Peyer's patch (tissue), 4 donors: ENCODE results near the gene RELCH. TPM values are rescaled to one million over a fixed set of nuclear protein-coding genes. Genes with fewer than 3 reads are reported as not detected.
A peak's percentile ranks its signal among the peaks of the same experiment; 100 is the strongest.

Experiments used
- DNase-seq, 3 donors: peaks; one replicate each; pipeline ENCODE4 v3.0.0-alpha.2; 2017 to 2019
- H3K27ac ChIP-seq, 4 donors: fragments of 200-600 bp; sonication (generic); one replicate each; pipeline ENCODE4 v1.5.1; 2016 to 2019
- H3K27me3 ChIP-seq, 2 donors: fragments of 200-600 bp; sonication (generic); one replicate each; pipeline ENCODE4 v1.5.1; 2019
- H3K36me3 ChIP-seq, 3 donors: fragments of 200-600 bp; sonication (generic); one replicate each; pipeline ENCODE4 v1.5.1; 2016 to 2019
- H3K4me1 ChIP-seq, 4 donors: fragments of 200-600 bp; sonication (generic); one replicate each; pipeline ENCODE4 v1.5.1; 2016 to 2019
- H3K4me3 ChIP-seq, 4 donors: fragments of 200-600 bp; sonication (generic); 1 replicate in 3 of 4; 2 replicates in 1 of 4; pipeline ENCODE4 v1.5.1; 2016 to 2019; ENCODE audit warnings: mild to moderate bottlenecking in 1 of 4
- H3K9me3 ChIP-seq, 4 donors: fragments of 200-600 bp; sonication (generic); one replicate each; pipeline ENCODE4 v1.5.1; 2016 to 2019; ENCODE audit warnings: mild to moderate bottlenecking in 1 of 4
- POLR2A ChIP-seq, 2 donors: fragments of 450-650 bp; IDR thresholded peaks; one replicate each; pipeline ENCODE4 v1.5.1; 2017; ENCODE audit warnings: antibody characterized with exemption in 2 of 2, mild to moderate bottlenecking in 2 of 2, moderate library complexity in 2 of 2
- total RNA-seq, 4 donors: library from RNA; depleted of rRNA; stranded (reverse); fragments of >200 nt; gene quantifications; one replicate each; pipeline ENCODE4 v1.1.0, GENCODE V29; 2016
- TF ChIP-seq, protein P1 (sequence below), 6 experiments: fragments of 450-650 bp in 4 of 6; fragments of 200-600 bp in 2 of 6; sonication (generic) in 1 of 6; IDR thresholded peaks; one replicate each; pipeline ENCODE4 v1.5.1; 2017 to 2019; ENCODE audit warnings: antibody characterized with exemption in 6 of 6, mild to moderate bottlenecking in 3 of 6, moderate library complexity in 1 of 6

Gene RELCH
- total RNA-seq, 4 donors from 2014 or later: 51.1 to 71.6 (median 55.6) TPM

DNA sequence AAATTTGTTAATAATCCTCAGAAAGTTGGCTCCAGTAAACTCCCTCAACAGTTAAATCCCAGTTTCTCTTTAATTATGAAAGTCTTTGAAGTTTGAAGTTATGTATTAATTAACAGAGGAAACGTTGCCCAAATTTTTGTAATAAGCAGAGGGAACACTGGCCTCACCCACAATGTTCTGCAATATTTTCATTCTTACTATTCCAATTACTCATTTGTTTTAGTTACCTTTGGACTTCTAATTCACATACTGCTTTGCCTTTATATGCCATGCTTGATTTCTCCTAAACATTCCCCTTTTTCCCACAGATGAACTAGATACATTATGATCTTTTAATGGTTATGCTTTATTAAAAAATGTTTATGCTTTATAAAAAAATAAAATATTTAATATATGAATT lies 61.3 kb downstream of the RELCH start:
- H3K4me3 ChIP-seq: no peak overlapping the region
- no peak overlapping the region for H3K27ac ChIP-seq
- H3K4me1 ChIP-seq: no peaks in the 10 kb centered on the region
- DNase-seq: no peak
- TF ChIP-seq, protein P1, sequence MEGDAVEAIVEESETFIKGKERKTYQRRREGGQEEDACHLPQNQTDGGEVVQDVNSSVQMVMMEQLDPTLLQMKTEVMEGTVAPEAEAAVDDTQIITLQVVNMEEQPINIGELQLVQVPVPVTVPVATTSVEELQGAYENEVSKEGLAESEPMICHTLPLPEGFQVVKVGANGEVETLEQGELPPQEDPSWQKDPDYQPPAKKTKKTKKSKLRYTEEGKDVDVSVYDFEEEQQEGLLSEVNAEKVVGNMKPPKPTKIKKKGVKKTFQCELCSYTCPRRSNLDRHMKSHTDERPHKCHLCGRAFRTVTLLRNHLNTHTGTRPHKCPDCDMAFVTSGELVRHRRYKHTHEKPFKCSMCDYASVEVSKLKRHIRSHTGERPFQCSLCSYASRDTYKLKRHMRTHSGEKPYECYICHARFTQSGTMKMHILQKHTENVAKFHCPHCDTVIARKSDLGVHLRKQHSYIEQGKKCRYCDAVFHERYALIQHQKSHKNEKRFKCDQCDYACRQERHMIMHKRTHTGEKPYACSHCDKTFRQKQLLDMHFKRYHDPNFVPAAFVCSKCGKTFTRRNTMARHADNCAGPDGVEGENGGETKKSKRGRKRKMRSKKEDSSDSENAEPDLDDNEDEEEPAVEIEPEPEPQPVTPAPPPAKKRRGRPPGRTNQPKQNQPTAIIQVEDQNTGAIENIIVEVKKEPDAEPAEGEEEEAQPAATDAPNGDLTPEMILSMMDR (IDR thresholded peaks at IDR 0.05): no peak
- TF ChIP-seq POLR2A (IDR thresholded peaks at IDR 0.05): no peak
- peaks cover 0 to 23% (median 0%) of the 10 kb centered on the region in 3 donors for H3K36me3 ChIP-seq
- no peaks in the 10 kb centered on the region for H3K9me3 ChIP-seq
- no peaks in the 10 kb centered on the region for H3K27me3 ChIP-seq

DNA sequence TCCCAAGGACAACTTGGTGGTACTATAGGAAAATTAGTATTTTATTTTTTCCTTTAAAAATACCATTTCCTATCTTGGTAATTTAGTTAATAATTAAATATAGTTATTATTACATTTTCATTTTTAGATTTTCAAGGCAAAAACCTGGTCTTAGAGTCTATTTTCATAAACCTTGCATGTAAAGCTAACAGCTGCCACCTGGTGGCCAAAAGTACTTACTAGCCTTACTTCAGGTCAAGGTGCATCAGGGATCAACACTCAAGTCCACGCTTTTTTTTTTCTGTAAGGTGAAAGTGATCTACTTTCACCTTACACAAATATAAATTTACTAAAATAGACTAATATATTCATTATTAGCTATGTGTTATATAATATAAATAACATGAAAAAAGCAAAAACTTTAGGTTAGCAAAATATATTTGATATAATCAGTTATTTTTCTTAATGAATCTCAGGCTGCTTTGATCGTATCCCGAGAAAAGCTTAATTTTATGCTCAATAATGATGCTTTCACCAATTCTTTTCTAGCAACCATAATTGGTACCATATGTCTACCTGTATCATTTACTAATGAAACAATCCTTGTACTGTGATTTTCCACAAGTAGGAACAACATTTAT lies 62.5 kb downstream of the RELCH start:
- Histone ChIP-seq H3K27ac (no peak overlapping the region), H3K9me3 (no peaks in the 10 kb centered on the region), H3K27me3 (no peaks in the 10 kb centered on the region), H3K4me3 (no peak overlapping the region), H3K36me3 (peaks cover 0 to 18% (median 0%) of the 10 kb centered on the region in 3 donors), H3K4me1 (no peaks in the 10 kb centered on the region)
- TF ChIP-seq POLR2A (IDR thresholded peaks at IDR 0.05): no peak
- TF ChIP-seq, protein P1 (IDR thresholded peaks at IDR 0.05): peak; percentile 35 to 80 (median 78)
- DNase-seq: peak; percentile 54 to 94 (median 83)

DNA sequence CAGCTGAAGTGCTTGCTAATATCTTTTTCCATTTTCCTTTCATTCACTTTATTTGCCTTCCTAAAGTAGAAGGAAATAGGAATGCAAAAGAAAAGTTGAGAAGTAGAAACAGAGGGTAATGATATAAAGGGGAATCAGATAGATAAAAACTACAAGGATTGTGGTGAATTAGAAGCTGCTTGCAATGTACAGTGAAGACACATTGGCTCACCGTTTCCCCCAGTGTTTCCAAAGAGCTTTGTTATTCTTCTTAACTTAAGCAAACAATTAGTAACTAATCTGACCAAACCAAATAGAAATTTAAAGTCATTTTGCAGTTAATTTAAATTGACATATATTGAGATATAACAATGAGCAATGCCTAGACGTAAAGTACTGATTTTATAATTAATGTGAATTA lies 63.4 kb downstream of the RELCH start:
- Histone ChIP-seq H3K9me3 (no peaks in the 10 kb centered on the region), H3K27me3 (no peaks in the 10 kb centered on the region), H3K27ac (no peak overlapping the region), H3K4me1 (no peaks in the 10 kb centered on the region), H3K36me3 (peaks cover 0 to 18% (median 0%) of the 10 kb centered on the region in 3 donors), H3K4me3 (no peak overlapping the region)
- DNase-seq: no peak
- TF ChIP-seq, protein P1 (IDR thresholded peaks at IDR 0.05): no peak
- TF ChIP-seq POLR2A (IDR thresholded peaks at IDR 0.05): no peak

DNA sequence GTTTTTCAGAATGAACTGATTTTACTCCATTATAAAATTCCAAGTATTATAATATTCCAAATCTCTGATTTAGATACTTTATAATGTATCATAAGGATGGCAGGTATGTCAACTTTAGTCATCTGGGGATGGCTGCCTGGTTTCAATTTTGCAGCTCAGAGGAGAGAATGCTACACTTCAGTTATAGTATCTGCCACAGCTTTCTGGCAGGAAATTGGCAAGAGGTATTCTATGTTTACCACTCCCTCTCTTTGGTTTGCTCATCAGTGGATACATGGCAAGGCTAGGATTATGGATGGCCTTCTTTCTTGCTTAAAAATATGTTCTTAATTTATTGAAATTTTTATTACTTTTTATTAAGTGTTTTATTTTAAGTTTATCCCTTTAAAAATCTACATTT lies 71.0 kb downstream of the RELCH start:
- Histone ChIP-seq H3K4me1 (peaks cover 0 to 4% (median 0%) of the 10 kb centered on the region in 4 donors), H3K4me3 (no peak overlapping the region), H3K27ac (no peak overlapping the region), H3K27me3 (no peaks in the 10 kb centered on the region), H3K36me3 (peaks cover 0 to 46% (median 0%) of the 10 kb centered on the region in 3 donors), H3K9me3 (no peaks in the 10 kb centered on the region)
- no peak for TF ChIP-seq POLR2A (IDR thresholded peaks at IDR 0.05)
- TF ChIP-seq, protein P1 (IDR thresholded peaks at IDR 0.05): no peak
- DNase-seq: no peak

GRCh38 chr18:62258616-62259015 lies 71.6 kb downstream of the RELCH start:
- no peak overlapping the region for H3K4me3 ChIP-seq
- H3K4me1 ChIP-seq: peaks cover 0 to 4% (median 0%) of the 10 kb centered on the region in 4 donors
- no peak overlapping the region for H3K27ac ChIP-seq
- peaks cover 0 to 51% (median 0%) of the 10 kb centered on the region in 3 donors for H3K36me3 ChIP-seq
- H3K27me3 ChIP-seq: no peaks in the 10 kb centered on the region
- H3K9me3 ChIP-seq: no peaks in the 10 kb centered on the region
- TF ChIP-seq, protein P1 (IDR thresholded peaks at IDR 0.05): no peak
- TF ChIP-seq POLR2A (IDR thresholded peaks at IDR 0.05): no peak
- DNase-seq: no peak
